HG02759 (cell line): ENCODE results near the gene SNAPC4.
"Not testable (repeated sequence)": the region's sequence is repeated elsewhere in the genome, so short reads cannot be mapped to it uniquely, and the experiment has no call there.

Experiments
- ATAC-seq: cut with Tn5 transposase; IDR thresholded peaks from one replicate; pipeline ENCODE4 v1.9.1; 2021; ENCODE audit warnings: mild to moderate bottlenecking, moderate library complexity; ENCODE audit not compliant: unreplicated experiment

SNAPC4 gene

DNA sequence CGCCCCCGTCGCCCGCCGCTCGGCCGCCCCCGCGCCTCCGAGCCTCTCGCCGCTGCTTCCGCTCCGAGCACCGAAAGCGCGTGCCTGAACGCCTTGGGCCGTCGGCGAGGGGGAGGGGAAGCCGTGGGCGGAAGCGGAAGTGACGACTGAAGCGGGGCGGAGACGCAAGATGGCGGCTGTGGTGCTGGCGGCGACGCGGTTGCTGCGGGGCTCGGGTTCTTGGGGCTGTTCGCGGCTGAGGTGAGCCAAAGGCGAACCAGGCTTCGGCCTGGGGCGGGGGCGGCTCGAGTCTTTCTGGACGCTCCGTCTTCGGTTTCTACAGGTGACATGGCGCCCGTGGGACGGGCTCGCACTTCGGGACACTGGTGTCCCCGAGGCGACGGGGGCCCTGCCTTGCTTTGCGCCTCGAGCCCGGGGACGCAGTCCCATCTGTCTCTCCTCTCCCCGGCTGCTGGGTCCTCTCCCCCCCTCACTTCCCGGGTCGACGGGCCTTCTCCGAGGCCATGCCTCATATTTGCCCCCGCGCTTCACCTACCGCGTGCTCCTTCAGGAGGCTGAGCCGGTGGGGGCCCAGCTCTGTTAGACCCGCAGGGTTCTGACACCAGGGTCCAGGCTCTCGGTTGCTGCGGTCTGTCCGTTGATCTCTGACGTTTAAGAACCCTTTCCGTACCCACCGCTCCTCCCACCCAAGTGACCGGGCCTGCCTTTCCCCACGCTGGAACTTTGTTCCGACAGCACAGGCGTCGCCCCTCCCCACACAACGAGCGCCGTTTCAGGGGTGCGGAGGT lies 10.7 kb upstream of the SNAPC4 start, which contains the start of the genes ENTR1 and PMPCA:
TSS of gene ENTR1 (minus strand) at position 115 of the 788 bp plus-strand sequence. CDS start 217 bp downstream, outside the sequence.
TSS of gene PMPCA (plus strand) at position 159 of the 788 bp plus-strand sequence. CDS start at position 170, 11 bp downstream.
- peak; percentile 87 for ATAC-seq

DNA sequence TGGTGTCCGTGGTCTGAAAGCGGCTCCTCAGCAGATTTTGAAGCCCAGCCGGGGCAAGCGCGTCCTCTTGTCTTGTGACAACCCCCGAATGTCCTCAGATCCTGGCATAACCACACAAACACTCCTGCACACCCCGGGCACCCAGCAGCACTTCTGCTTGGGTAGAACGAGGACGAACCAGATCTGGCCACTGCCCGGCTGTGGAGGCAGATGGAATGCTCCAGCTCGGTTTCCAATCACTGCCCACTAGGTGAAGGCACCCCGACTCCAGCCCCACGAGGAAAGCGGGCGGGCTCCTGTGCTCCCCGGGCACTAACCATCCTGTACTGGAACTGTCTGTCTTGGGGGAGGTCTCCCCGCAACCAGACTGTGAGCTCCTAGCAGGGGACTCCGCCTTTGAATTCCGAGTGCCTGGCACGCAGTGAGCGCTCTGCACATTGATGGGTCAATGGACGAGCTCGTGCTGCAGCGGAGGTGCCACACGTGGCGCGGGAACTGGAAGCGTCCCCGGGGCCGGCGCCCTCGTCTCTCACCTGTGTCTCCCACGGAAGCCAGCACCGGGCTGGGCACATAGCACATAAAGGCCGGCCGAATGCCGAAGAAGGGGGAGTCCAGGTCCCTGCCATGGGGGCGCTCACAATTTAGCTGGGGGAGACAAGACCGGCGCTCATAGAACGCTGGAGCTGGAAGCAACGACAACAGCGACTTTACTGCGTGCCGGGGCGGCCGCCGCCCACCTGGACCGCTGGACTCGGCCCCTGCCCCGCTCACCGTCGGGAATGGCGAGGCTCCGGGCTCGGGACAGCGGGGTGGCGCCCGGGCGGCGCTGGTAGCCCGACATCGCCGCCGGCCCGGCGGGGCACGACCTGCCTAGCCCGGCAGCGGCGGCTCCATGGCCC lies 9.8 kb upstream of the SNAPC4 start:
- peak; percentile 36 for ATAC-seq

DNA sequence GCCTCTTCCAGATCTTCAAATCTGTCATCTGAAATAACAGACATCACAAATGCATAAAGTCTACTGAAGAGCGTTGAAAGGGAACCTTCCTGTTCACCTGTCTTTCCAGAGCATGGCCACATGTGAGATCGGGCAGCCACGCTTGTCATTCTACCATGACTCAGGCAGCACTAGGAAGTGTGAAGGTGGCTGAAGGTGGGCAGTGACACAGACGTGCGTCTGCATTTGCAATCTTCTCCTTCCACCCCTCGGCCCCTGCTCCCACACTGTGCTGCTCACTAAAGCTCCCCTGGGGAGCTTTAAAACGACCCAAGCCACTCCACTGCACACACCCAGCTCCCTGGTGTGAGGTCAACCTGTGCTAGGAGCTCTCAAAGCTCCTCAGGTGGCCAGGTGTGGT lies 7.9 kb upstream of the SNAPC4 start:
- ATAC-seq: no peak

DNA sequence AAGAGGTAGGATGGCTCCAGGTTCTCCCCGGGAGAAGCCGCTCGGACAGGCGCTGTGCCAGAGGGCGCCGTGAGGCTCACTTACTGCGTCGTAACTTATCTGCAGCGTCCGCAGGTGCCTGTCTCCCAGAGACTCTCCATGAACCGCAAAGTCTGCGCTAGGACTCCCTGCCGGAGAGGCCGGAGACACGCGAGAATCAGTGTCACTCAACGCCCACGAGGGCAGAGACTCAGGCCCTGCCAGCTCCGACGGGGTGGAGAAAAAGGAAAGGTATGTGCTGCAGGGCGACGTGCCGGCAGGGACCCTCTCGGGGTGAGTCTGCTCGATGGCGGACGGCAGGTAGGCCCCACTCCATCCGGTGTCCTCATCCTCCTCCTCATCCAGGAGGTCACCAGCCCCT lies 7.1 kb upstream of the SNAPC4 start:
- not testable (repeated sequence) for ATAC-seq

DNA sequence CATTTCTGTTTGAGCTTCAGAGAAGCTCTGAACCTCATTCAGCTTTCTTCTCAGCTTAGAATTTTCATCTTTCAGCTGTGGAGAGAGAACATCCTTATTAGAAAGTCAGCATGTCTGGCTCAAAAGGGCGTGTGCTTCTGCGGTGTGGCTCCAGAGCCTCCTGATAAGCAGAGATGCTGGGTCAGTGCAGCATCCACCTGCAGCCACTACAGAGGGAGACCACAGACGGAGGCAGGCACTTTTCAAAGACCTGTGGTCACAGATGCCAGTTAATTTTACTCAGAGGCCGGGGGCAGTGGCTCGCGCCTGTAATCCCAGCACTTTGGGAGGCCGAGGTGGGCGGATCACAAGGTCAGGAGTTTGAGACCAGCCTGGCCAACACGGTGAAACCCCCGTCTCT lies 5.9 kb upstream of the SNAPC4 start:
- not testable (repeated sequence) for ATAC-seq

DNA sequence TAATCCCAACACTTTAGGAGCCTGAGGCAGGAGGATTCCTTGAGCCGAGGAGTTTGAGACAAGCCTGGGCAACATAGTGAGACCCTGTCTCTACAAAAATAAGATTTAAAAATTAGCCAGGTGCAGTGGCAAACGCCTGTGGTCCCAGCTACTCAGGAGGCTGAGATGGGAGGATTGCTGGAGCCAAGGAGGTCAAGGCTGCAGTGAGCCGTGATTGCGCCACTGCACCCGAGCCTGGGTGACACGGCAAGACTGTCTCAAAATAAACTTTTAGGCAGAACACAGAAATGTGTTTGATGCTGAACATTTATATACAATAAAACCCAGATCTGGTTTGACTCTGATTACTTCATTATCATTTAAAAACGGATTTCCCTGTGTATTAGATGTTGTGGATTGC lies 5.5 kb upstream of the SNAPC4 start:
- no peak for ATAC-seq

DNA sequence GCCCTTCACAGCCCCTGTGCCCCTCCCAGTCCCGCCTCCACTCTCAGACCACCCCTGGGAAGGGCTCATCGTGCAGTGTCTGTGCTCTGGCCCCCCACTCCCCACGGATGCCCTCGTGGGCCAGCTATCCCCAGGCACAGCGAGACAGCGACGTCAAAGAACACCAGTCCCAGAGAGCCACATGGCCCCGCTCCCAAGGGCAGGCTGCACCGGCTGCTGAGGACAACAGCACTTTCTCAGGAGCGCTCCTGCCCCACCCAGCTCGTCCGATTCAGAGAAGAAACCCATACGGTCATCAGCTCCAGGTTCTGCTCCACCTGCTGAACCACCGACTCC lies 4.8 kb upstream of the SNAPC4 start:
- ATAC-seq: no peak

DNA sequence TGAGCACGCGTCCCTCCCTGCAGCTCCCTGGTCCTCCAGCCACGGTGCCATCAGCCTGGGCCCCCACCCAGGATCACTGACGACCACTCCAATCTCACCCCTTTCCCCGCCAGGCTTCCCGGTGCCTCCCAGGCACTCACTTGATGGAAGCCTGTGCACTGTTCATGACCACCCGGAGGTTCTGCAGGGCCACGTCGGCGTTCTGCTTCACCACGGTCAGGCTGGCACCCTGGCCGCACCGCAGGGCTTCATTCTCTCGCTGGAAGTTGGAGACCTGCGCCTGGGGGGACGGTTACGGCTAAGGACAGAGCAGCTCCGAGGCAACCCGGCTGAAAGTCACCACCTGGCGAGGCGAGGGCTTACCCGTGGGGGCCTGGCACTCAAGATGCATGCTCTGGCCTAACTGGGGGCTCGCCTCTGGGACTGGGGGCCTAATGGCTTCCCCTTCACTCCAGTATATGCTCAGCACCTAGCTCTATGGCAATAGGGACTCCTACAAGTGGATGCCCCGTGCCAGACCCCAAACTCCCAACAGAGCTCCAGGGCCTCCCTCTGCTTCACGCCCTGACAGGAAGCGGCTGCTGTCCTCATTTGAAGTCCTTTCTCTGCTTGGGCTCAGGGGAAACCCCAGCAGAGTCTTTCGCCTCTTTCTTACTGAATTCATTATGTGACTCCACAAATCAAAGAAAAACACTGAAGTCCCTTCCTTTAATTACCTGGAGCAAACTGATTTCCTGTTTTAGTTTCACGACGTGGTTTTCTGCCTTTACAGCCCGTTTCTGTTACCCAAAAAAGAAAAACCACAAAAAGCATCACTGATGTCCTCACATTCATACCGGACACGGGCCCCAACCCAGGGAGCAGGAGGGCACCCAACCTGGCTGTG lies 4.2 kb upstream of the SNAPC4 start:
- no peak for ATAC-seq

DNA sequence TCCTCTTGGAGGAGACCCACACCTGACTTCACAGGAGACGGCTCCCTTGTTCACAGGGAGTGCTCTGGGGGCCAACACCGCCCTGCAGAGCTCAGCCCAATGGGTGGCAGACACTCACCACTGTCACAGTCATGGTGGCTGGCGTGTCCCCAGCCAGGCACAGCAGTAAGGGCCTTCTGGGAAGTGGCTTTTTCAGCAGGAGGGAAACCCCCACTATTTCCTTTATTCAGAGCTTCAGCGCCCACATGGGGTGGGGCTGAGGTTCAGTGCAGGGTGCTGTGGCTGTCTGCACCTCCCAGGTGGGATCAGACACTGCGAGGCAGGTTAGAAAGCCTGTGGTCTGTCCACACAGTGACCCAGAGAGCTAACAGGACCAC lies 3.6 kb upstream of the SNAPC4 start:
- no peak for ATAC-seq

DNA sequence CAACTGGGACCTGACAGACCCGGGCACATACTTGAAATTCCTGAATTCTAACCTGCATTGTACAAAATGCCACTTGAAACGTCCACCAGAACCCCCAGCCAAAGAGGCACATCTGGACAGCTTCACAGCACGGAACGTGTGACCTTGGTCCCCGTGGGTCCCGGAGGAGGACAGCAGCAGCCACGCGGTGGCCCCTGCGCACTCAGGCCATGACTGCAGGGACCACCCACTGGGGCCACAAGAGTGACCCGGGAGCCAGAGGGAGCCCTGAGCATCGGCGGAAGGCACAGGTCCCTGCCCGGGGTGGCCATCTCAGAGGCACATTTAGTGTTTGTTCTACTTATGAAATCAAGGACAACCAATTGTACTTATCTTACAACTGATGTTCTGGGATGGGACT lies 2.1 kb upstream of the SNAPC4 start:
- no peak for ATAC-seq

DNA sequence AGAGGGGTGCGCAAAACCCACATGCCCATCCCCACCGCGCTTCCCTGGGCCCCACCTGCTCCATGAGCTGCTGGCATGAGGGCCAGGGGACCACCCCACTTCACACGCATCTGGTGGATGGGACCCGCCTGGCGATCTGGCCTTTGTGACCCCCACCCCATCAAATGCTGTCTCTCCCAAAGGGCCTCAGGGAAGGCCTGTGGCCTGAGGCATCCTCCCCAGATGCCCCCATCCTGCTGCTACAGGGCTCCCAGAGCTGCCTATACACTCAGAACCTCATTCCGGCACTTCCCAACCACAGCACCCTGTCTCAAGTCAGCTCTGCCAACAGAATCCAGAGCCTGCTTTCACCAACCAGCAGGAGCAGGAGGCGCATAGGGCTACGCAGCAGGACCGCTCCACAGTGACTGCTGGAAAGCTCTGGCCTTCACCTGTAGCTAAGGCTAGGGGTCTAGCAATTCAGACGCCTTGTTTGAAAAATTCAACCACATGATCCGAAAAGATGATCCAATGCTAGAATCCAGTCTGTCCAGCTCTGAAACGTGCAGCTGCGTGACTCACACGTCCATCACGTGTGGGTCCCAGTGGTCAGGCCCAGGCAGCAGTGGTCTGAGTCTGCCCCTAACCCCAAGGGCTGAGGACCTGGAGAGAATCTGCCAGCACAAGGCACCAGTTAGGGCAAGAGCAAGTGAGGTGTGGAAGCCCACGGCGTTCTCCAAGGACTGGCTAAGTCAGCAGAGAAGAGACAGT lies 1.4 kb upstream of the SNAPC4 start:
- no peak for ATAC-seq

DNA sequence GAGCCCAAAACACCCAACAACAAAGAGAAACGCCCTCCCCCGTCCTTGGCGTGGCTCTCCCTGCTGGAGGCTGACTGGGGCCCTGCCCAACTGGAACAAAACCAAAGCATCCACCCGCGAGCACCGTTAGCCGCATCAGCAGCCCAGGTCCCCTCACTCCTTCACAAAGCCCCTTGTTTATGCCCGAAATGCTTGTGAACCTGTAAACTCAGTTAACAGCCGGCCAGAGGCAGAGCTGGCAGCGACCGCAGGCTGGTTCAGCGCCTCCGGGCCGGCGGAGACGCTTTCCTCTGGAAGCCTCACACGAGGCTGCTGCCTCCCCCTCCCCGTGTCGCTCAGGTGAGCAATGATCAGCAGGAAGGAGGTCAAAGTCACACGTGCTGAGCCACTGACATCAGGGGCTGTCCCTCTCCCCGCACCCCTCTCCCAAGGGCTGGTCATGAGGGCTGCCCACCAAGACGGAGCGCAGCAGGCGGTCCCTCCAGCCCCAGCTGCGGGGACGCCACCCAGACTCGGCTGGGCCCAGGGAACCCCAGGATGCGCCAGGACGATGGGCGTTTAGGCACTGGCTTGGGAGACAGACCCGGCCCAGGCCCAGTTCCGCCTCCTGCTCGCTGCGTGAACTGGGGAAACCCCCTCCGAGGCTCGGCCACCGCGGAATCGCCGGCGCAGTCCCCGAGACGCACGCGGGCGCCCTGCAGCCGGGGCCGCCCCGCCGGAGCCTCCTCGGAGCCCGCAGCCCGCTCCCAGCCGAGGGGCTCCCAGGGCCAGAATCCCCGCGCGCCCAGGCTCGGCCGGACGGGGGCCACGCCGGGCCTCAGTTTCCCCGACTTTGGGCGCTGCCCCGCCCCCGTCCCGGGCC lies 563 bp downstream of the SNAPC4 start:
- ATAC-seq: peak; percentile 36

DNA sequence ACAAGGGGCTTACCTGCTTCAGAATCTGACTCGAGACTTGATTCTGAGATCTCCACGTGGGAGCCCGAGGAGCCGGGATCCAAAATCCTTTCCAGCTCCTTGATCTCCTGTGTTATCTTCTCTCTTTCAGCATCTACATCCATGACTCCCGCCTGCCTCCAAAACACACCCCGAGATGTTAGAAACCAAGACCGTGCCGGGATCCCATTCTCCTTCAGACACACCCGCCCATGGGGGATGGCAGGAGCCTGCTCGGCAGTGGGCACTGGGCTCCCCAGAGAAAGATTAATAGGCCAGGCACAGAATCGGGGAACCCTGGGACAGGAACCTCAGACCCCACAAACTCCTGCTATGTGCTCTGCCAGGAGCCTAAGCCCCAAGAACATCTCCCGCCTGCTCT lies 1.7 kb downstream of the SNAPC4 start:
- no peak for ATAC-seq

DNA sequence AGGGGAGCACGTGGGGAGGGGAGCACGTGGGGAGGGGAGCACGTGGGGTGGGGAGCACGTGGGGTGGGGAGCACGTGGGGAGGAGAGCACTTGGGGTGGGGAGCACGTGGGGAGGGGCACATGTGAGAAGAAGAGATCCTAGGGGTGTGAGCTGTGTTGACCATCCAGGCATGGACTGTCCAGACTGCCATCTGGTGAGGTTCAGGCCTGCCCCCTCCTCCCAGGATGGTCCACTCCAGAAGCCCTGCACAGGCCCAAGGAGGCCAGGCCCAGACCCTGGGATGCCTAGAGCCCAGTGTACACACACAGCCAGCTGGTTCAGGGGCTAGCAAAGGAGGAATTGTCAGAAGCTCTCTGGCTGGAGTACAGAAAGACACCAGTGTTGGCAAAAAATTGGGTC lies 2.3 kb downstream of the SNAPC4 start:
- no peak for ATAC-seq

DNA sequence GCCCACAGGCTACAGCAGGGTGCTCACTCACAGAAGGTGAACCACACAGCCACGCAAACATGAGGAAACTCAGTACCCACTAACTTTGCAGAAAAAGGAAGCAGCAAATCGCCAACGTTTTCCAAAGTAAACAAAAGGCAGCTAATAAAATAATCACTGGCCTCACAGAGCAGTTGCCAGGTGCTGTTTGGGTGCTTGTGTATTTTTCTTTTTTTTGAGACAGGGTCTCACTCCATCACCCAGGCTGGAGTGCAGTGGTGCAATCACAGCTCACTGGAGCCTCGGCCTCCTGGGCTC lies 3.8 kb downstream of the SNAPC4 start:
- ATAC-seq: no peak

DNA sequence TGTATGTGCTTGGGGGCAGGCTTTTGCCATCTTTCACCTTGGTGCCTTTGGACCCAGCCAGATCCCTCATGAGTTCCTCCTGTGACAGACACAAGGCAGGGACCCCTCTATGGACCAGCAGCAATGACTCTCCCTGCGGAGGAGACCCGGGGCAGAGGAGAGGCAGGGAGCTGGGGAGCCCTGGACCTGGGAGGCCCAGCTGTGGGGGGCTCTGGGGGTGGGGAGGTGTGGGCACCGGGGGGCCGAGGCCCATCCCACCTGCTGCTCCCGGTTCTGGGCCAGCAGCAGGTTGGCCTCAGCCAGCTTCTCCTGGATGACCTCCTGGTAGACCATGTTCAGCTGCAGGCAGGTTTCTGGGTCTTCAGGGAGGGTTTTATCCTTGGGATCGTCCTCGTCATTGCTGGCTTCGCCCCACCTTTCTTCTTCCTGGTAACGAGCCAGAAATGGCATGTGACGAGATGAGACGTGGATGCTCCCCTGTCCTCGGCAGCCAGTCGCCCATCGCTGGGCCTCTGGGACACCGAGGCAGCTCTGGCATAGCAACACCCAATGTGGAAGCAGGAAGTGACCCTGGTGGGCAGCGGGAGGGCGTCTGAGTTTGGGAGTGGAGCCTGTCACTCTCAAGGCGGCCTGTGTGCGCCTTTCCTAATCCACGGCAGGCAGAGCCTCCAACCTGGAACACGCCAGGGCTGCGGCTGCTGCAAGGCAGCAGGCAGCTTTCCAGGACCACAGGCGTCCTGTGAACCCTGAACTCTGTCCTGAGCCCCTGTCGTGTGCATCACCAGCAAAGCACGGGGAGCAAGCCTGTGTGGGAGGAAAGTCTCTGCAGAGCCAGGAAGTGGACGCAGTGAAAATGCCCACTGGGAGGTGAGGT lies 4.4 kb downstream of the SNAPC4 start:
- ATAC-seq: no peak

DNA sequence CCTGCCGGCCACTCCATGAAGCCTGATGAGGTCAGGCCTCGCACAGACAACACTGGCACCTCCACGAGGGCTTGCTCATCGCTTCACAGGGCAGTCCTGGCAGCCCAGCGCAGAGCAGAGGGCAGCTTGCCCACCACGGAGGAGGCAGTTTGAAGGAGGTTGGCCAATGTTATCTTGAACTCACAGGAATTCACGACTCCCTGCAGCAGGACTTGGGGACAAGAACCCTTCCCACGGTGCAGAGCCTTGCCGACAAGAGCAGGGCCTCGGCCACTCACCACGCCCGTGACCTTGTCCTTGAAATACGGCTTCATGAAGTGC lies 5.0 kb downstream of the SNAPC4 start:
- ATAC-seq: no peak

DNA sequence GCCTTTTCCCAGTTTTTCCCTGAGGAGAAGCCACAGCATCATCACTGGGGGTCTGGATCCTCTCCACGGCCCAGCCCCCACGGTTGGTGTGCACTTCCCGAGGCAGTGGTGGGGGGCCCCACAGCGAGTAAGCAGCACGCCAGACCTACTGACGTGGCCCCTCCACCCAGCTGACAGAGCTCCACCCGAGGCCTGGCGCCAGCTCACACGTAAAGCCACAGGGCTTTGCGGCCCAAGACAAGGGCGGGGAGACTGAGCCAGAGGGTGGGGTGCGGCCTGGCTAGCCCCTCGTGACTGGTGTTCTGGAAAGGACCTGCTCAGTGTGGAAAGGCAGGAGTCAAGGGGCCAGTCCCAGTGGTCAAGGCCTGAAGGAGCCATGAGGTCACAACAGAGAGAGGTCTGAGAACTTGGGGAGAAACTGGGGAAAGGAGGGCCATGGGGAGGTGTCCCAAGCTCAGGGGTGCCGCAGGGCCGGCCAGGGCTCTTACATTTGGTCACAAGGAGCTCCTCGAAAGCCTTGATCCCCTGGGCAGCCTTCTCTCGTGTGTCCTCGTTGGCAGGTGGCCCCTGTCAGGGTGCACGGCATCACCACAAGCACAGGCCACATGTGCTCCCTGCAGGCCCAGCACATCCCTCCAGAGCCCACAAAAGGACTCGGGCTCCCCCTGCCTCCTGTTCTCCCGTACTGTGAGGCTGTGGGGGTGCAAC lies 5.5 kb downstream of the SNAPC4 start:
- ATAC-seq: no peak
